Glomerular visceral epithelial cell (primary cell): ENCODE results near the gene GDI2.
"Not testable (repeated sequence)": the region's sequence is repeated elsewhere in the genome, so short reads cannot be mapped to it uniquely, and the experiment has no call there.

Experiments
- DNase-seq: peaks from one replicate; pipeline ENCODE4 v3.0.0-alpha.2; 2016; ENCODE audit errors: extremely low spot score

GDI2 gene

GRCh38 chr10:5783300-5783699 lies 29.9 kb downstream of the GDI2 start:
- no peak for DNase-seq

DNA sequence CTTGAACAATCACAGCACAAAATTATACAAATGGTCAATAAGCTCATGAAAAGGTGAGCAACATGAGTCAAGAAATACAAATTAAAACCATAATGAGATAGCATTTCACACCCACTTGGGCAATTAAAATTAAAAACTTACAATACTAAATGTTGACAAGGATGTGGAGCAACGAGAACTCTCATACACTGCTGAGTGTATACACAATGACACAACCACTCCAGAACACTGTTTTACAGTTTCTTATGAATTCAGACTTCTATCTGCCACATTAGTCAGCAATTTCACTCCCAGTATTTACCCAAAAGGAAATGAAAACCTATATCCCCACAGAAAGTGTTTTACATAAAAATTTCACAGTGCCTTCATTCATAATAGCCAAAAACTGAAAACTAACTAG lies 31.1 kb downstream of the GDI2 start:
- no peak for DNase-seq

GRCh38 chr10:5779730-5780129 lies 33.5 kb downstream of the GDI2 start:
- no peak for DNase-seq

- not testable (repeated sequence) for DNase-seq
Measured at GRCh38 chr10:5777758-5778157, 35.5 kb downstream of the GDI2 start.

GRCh38 chr10:5776881-5777197 lies 36.4 kb downstream of the GDI2 start:
- peak; percentile 53 for DNase-seq

DNA sequence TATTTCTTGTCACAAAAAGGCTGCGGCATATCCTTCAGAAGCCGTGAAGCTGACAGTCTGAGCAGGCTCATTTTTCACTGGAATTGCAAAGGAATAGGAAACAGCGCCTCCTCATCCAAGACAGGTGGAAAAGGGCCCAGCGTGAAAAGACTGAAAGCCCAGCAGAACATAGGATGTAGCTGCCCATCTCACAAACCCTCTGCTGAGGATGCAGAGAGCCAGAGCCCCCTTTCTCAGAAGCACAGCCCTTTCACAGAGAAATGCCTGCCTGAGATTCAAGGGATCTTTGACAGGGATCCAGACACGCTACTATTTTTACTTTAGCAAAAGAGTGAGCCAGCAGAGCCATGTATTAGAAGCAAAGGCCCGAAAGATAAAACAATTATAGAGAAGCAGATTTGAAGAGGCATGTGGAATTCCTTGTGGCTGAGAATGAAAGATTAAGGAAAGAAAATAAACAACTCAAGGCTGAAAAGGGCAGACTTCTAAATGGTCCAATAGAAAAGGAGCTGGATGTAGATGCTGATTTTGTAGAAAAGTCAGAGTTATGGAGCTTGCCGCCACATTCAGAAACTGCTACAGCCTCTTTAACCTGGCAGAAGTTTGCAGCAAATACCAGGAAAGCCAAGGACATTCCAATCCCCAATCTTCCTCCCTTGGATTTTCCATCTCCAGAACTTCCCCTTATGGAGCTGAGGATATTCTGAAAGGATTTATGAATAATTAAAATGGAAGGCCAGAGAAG lies 36.9 kb downstream of the GDI2 start:
- DNase-seq, result peak; percentile 6

DNA sequence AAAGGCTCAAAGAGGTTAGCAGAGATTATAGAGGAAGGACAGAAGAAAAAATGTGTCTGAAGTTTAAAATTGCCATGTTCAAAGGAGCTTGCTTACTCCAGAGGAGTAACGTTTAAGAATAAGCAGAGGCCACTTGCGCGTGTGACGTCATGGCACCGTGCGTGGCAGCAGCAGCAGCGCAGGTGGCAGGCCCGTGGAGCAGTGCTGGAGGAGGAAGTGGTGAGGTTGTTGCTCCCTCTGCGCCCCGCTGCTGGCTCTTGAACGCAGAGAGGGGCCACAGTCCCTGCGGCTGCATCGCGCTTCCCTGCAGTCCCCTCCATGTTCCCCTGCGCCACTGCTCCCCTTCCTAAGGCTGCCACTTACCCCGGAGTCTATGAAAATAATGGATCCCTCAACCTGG lies 37.5 kb downstream of the GDI2 start:
- DNase-seq, result no peak

DNA sequence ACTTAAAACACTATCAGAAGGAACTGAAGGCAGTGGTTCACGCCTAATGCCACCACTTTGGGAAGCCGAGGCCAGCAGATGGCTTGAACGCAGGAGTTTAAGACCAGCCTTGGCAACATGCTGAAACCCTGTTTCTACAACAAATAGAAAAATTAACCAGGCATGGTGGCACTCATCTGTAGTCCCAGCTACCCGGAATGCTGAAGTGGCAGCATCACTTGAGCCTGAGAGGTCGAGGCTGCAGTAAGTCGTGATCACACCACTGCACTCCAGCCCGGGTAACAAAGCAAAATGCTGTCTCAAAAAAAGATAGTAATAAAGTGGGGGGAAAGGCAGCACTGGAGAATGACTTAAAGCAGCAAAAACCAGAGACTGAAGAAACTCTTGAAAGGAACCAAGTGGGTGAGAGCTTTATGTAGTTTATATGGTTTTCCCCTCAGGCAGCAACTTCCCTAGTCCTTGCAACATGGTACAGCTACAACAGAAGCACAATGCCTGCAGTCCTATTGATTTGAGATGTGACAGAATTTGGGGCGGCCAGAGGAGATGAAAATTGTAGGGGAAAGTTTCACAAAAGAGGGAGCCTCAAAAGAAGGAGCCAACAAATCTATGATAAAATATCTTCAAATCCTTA lies 38.1 kb downstream of the GDI2 start:
- no peak for DNase-seq

GRCh38 chr10:5766189-5766588 lies 47.0 kb downstream of the GDI2 start:
- DNase-seq, result no peak

GRCh38 chr10:5765617-5766016 lies 47.6 kb downstream of the GDI2 start:
- DNase-seq, result no peak

DNA sequence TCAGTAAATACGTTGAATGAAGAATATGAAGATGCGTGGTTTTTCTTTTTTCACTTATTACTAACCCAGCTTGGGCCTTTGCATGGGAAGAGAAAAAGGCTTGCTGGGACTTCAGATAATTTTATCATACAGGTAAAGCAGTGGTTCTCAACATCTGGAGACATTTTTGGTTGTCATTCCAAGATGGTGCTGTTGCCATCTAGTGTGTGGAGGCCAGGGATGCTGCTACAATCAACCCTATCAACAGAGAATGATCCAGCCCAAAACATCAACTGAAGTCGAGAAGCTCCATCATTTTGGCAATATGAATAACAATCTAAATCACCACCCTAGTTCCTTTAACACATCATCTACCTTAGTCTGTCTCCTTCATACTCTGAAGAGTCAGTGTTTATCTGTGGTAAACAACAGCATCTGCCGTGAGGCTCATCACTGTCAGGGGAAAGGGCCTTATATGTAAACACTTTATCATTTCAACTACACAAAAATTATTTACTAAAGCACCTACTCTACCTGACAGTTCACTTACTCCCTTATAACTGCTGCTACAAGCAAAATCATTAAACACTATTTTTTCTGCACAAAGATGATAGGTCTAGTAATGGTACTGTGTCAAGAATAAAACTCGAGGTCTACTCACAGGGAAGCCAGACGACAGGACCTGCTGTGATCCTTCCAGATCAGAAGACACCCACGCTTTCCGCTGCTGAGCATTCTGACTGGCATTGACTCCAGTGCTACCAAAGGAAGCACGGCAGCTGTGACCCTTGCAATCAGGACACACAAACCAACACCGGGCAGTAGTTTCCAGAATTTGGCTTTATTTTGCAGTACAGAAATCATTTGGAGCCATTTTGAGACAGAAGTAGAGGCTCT lies 48.6 kb downstream of the GDI2 start:
- no peak for DNase-seq

GRCh38 chr10:5762531-5762930 lies 50.7 kb downstream of the GDI2 start:
- DNase-seq, result no peak

DNA sequence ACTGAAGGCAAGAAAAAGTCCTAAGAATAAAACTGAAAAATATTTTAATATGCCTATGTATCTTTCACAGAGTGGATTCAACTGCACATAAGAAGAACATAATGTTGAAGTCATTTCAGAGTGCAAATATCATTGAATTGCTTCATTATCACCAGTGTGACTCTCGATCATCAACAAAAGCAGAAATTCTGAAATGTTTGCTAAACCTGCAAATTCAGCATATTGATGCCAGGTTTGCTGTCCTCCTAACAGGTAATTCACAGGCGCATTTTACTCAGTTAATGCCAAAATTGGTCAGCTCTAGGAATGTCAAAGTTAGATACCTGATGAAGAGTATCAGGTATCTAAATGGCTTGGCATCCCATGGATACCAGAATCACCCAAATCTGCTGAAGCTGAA lies 52.0 kb downstream of the GDI2 start:
- DNase-seq, result no peak

DNA sequence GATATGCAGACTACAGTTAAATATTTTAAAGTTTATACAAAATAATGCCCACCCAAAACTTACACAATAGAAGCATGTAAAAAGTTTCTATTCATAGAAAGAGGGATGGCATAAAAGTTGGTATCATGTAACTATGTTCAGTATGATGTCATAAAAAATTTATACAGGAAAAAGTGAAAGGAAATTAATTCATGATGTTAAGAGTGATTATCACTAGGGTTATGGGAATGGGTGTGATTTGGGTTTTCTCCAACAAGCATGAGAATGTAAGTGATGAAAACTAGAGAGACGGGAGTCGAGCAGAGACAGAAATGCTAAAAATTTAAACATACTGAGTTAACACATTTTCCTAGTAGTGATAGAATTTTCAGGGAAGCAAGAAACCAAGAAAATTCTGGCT lies 52.7 kb downstream of the GDI2 start:
- no peak for DNase-seq

DNA sequence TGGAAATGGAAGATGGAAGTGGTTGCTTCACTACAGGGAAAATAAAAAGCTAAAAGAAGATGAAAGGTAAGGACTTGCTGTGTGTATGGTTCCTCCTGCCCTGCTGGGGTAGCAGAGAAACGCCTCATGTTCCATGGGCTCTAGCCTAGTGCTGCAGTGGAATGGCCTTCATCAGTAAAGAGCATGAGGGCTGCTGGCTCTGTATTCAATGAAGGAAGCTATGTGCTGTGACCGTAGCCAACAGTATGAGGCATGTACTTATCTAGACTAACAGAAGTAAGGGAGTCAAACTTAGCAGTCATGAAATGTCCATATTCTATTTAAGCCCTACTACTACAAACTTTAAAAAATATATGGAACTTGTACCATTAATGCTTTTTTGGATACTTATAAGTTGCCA lies 54.3 kb downstream of the GDI2 start:
- DNase-seq, result no peak

DNA sequence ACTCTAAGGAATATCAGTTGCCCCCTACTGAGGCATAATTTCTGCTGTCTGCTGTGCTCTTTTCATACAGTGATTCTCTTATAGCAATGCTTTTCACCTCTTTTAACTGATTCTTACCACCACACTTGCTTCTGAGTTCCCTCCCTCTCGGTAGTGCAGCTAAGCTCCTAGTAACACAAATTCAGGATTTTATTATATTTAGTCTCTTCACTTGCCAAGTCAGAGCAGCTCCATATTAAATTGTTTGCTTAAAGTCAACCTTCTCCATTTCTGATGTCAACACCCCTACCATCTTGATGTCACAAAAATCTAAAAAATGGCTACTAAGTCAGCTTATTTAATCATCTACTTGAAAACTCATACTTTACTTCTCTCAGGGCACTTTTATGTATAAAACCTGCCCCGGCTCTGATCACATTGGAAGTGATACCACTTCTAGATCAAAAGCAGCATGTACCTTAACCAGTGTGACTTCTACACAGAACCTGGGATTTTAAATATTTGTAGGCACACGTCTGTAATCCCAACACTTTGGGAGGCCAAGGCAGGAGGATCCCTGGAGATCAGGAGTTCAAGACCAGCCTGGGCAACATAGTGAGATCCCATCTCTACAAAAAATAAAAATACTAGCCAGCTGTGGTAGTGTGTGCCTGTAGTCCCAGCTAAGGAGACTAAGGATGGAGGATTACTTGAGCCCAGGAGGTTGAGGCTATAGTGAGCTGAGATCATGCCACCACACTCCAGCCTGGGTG lies 55.3 kb downstream of the GDI2 start:
- no peak for DNase-seq

DNA sequence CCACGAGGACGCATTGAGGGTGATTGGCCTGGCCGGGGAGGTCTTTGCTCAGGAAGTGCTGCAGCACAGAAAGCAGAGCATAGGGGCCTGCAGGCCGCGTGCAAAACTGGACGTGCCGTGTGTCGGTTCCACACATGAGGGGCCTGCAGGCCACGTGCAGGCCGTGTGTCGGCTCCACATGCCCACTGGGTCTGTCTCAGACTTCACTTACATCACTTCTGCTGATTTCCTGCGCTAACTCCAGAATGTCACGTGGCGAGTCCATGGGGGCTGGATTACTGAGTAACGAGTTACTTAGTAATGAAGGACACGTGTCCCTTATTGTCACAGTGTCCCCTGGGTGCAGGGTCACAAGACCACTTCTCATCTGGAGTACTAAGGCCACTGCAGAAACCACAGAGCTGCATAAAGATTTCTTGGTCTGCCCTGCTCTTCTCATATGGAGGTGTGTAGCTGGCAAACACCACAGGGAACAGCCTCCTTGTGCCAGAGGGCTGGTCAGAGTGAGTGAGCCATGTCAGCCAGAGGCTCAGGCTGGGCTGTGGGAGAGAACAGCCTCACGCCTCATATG lies 60.8 kb downstream of the GDI2 start:
- no peak for DNase-seq

- DNase-seq, result no peak
Measured at GRCh38 chr10:5751601-5752253, 61.5 kb downstream of the GDI2 start.

GRCh38 chr10:5748394-5748803 lies 64.8 kb downstream of the GDI2 start:
- no peak for DNase-seq

DNA sequence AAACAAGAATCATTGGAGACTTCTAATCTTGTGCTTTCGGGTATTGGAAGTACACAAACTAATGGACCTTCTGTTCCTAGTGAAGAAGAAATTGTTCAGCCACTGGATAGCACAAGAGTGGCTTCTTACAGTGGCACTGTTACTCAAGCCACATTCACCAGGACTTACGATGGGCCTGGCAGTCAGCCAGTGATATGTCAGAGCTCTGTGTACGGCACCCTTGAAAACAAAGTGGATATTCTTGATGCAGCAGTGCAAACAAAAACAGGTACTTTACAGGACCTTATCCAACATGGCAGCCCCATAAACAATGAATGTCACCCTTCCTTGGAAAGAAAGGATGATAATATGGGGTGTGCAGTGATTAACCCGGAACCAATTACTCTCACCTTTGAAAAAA lies 67.0 kb downstream of the GDI2 start:
- DNase-seq, result no peak

GRCh38 chr10:5744849-5745248 lies 68.4 kb downstream of the GDI2 start:
- no peak for DNase-seq
